SK-MEL-5 (cell line): ENCODE data around the gene CLIC6. TPM values are rescaled to one million over a fixed set of nuclear protein-coding genes. Genes with fewer than 3 reads are reported as not detected.
"Not testable (repeated sequence)": the region's sequence is repeated elsewhere in the genome, so short reads cannot be mapped to it uniquely, and the experiment has no call there.

Experiments used
- DNase-seq: peaks from one replicate; pipeline ENCODE4 v3.0.0-alpha.2; 2016; ENCODE audit warnings: low read depth, low spot score
- in situ Hi-C: cut with HindIII; loops from 2 replicates; pipeline ENCODE4 v1.10.0; 2016; ENCODE audit warnings: low sequenced_read_pairs, high pct_unique_total_duplicates, low pct_unique_long_range_greater_than_20kb
- total RNA-seq: library from RNA; depleted of rRNA; stranded (reverse); fragments of >200 nt; shearing (Covaris generic); gene quantifications from 2 replicates; pipeline ENCODE4 v1.2.3, GENCODE V29; 2014

The CLIC6 gene
- total RNA-seq, 1 experiment from 2014 or later: not detected

DNA sequence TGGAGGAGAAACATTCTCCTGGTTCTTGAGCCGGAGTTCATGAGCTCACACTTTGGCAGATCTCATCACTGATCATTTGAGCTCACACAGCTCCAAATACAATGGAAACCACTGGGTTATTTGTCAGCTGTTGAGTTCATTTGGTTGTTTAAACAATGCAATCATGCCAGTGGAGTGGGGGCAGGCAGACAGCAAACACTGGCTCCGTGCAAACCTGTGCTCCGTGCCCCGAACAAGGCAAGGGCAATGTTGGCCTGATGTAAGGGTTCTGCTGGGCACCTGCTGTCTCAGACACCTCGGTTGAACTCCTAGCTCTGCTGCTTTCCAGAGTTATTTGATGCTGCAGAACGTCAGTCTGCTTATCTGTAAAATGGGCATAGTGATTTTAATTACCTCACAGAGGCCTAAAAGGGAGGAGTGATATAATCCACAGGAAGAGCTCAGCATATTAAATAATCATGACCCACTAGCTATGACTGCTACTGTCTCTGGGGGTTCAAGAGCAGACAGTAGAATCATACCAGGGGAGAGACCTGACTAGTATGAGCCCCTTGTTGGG lies 20.0 kb upstream of the CLIC6 start:
- DNase-seq: no peak
- in situ Hi-C loops: no loop called here

DNA sequence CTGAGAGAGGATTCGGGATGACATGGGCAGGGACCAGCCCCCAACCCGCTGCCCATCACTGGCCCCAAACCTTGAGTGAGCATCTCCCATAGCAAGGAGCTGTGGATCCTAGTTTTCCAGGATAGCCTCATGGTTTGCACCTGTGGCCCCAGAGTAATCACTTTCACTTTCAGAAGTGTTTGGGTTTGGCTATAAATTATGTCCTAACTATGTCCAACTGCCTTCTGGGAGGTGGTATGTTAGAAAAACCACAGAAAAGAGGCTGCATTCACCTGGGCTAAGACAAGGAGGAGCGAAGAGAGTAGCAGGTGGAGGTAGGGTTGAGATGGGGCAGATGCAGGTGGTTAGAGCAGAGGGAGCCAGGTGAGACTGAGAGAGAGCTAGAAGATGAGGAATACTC lies 19.4 kb upstream of the CLIC6 start:
- DNase-seq: no peak
- in situ Hi-C loops: no loop called here

DNA sequence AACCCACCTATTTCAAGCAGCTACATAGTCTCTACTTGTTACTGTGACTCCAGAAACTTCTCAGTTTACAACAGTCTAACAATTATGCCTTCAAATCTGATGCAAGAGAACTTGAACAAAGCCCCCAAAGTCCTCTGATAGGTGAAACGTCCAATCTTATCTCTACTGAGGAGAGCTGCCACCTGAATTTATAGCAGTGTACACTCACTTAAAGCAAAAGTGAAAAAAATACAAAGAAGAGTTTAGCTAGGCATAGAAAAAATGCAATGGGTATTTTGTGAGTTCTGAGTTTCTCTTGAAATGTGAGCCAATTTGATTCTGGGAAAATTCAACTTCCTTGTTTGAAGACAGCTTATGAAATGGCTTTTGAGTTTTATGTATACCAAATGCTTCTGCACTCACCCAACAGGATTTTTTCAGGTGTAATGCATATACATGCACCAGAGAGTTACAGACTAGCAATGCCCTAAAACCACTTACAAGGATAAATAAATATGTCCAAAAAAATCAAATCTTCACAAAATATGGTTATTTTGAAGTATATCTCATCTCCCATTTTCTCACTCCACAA lies 17.8 kb upstream of the CLIC6 start:
- no peak for DNase-seq
- in situ Hi-C loops: no loop called here

DNA sequence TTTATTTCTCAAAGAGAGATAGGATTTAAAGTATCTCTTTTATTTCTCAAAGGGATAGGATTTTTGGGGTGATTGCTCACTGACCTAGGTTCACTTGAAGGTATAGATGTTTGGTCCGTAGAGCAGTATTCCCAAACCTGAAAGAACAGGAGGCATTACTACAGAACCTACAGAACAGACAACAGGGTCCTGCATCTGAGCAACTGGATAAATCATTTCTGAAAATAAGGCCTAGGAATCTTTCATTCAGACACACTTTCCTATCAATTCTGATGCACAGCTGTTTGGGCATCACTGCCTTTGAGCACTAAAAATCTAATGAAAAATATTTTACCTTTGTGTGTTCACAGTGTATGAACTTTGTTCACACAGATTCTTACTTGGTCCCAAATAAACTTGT lies 17.2 kb upstream of the CLIC6 start:
- no peak for DNase-seq
- in situ Hi-C loops: no loop called here

DNA sequence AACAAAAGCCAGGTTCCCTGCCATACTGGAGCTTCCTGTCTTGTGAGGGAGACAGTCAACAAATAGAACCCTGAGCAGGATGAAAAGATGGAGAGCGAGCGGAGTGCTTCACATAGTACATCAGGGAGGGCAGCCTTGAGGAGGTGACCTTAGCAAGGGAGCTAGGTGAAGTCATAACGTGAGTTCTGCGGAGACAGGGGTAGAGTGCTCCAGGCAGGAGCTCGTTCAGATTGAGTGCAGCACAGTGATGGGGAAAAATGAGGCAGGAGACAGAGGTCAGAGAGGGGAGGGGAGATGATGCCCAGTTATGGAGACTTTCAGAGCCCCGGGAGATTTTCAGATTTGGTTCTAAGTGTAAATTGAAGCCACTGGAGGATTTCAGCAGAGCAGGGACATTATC lies 15.3 kb upstream of the CLIC6 start:
- in situ Hi-C loops: no loop called here
- DNase-seq: no peak

DNA sequence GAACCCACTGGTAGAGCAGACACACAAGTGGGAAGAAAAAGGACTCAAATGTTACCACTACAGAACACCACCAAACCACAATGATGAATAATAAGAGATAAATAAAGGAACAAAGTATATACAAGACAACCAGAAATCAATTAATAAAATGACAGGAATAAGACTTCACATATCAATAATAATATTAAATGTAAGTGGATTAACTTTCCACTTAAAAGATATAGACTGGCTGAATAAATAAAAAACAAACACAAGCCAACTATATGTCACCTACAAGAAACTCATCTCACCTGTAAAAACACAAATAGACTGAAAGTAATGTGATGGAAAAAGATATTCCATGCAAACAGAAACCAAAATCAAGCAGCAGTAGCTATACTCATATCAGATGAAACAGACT lies 6.9 kb upstream of the CLIC6 start:
- in situ Hi-C loops: no loop called here
- DNase-seq: no peak

DNA sequence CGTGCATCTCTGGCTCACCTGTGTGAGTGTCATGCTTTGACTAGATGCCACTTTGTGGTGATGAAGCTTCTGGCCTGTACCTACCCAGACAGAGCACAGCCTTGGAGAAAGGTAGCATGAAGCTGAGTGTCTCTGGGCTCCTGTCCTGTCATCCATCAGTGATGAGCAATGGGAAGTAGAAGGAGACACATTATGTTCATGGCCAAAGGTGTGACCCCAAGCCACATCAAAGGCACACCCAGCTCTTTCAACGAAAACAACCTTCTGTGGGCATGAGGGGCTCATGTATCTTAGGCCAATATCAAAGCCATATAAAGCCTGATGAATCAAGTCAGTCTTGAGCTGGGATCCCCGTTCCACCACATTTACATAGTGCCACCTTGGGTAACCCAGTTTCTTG lies 1.0 kb upstream of the CLIC6 start:
- no peak for DNase-seq
- in situ Hi-C loops: no loop called here

DNA sequence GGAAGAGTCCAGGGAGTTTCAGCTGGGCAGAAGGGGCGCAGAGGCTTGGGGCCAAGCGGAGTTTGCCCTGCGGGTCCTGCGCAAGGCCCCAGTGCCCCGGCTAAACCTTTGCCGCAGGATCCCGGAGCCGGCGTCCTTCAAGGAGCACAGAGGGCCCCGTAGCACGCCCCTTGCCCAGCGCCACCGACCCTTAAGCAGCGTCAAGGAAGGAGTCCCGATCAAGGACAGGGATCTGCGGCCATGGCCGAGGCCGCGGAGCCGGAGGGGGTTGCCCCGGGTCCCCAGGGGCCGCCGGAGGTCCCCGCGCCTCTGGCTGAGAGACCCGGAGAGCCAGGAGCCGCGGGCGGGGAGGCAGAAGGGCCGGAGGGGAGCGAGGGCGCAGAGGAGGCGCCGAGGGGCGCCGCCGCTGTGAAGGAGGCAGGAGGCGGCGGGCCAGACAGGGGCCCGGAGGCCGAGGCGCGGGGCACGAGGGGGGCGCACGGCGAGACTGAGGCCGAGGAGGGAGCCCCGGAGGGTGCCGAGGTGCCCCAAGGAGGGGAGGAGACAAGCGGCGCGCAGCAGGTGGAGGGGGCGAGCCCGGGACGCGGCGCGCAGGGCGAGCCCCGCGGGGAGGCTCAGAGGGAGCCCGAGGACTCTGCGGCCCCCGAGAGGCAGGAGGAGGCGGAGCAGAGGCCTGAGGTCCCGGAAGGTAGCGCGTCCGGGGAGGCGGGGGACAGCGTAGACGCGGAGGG lies 520 bp downstream of the CLIC6 start:
- DNase-seq: no peak
- in situ Hi-C loops: no loop called here

DNA sequence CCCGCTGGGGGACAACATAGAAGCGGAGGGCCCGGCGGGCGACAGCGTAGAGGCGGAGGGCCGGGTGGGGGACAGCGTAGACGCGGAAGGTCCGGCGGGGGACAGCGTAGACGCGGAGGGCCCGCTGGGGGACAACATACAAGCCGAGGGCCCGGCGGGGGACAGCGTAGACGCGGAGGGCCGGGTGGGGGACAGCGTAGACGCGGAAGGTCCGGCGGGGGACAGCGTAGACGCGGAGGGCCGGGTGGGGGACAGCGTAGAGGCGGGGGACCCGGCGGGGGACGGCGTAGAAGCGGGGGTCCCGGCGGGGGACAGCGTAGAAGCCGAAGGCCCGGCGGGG lies 1.1 kb downstream of the CLIC6 start:
- in situ Hi-C loops, DNase-seq: not testable (repeated sequence)

DNA sequence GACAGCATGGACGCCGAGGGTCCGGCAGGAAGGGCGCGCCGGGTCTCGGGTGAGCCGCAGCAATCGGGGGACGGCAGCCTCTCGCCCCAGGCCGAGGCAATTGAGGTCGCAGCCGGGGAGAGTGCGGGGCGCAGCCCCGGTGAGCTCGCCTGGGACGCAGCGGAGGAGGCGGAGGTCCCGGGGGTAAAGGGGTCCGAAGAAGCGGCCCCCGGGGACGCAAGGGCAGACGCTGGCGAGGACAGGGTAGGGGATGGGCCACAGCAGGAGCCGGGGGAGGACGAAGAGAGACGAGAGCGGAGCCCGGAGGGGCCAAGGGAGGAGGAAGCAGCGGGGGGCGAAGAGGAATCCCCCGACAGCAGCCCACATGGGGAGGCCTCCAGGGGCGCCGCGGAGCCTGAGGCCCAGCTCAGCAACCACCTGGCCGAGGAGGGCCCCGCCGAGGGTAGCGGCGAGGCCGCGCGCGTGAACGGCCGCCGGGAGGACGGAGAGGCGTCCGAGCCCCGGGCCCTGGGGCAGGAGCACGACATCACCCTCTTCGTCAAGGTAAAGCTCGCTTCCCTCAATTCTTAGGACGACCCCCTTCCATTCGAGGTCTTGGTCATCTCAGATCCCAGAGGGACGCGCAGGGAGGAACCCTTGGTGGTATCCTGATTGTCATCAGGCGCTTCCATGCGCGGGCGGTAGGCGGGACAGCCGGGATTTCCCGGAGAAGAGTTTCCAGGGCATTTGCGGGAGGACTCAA lies 1.6 kb downstream of the CLIC6 start:
- no peak for DNase-seq
- in situ Hi-C loops: no loop called here

DNA sequence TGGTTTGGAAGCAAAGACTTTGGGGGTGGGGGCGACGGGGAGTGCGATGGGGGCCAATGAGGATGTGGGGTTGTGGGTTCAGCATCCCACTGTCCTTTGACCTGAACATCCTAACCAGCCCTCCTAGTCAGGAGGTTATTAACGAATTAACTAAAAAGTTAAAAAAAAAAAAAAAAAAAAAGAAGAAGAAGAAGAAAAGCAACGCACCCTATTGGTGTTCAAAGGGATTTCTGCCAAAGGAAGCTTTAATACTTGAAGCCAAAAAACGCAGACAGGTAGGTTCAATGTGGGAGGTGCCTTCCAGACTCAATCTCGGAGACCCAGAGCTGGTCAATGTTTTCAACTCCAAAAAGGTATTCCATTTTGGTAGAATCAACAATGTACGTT lies 2.2 kb downstream of the CLIC6 start:
- DNase-seq: no peak
- in situ Hi-C loops: no loop called here

DNA sequence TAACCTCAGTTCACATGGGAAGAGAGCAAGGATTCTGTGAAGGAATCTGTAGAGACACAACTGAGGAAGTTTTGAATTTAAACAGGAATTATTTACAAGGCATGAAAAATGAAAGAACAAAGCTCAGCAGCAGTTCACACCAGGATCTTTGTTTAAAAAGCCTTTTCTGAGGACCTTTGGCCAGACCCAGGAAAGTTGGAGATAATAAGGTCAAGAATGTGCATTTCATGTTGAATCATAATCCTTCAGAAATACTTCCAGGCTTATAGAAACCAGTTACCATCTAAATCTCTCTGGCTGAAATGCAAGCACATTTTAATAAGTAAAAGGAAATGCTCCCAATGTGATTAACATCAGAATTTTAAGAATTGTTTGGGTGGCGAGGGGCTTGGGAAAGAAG lies 2.7 kb downstream of the CLIC6 start:
- DNase-seq: no peak
- in situ Hi-C loops: no loop called here

DNA sequence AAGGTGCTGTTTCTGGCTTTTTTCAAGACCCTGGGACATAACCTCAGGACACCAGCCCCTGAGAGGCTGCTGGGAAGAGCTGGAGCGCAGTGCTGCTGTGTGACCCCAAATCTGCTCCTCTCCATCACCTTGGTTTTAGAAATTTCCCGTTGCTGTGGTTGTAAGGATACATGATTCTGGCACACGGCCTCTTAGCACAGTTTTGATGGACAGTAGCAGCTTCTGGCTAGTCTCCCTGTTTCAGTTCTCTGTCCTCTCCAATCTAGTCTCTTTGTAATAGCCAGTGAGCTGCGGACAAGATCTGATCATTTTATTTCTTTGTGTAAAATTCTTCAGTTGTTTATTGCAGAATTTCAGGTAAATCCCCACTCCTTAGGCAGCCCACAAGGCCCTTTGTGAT lies 3.1 kb downstream of the CLIC6 start:
- no peak for DNase-seq
- in situ Hi-C loops: no loop called here

DNA sequence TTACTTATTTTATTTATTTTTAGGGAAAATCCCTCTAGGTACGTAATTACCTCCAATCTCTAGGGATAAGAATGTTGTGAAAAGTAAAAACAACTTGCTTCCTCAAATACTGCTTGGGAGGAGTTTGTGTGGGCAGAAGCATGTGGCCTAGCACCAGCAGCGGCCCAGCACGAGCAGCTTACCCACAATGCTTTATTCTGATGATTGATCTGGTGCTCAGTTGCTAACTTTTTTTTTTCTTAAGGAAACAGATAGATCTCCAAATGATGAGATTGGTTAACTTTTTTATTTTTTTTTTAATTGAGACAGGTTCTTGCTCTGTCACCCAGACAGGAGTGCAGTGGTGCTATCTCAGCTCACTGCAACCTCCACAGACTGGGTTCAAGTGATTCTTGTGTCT lies 4.2 kb downstream of the CLIC6 start:
- DNase-seq: no peak
- in situ Hi-C loops: no loop called here

DNA sequence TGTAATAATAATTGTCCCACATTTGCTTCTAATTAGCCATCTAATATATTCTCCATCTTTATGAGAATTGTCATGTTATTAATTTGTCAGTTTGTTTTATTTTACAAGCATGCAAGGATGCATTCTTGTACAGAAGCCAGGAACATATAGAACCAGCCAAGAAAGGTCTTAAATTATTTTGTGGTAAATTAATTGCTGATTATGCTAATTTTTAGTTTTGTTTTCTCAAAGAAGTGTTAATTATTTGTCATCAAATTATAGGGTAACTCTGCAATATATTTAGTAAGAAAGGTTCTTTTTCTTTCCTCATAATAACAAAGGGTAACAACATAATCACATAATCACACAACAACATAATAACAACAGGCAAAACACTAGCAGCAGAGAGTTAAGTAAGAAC lies 5.7 kb downstream of the CLIC6 start:
- in situ Hi-C loops: no loop called here
- no peak for DNase-seq

DNA sequence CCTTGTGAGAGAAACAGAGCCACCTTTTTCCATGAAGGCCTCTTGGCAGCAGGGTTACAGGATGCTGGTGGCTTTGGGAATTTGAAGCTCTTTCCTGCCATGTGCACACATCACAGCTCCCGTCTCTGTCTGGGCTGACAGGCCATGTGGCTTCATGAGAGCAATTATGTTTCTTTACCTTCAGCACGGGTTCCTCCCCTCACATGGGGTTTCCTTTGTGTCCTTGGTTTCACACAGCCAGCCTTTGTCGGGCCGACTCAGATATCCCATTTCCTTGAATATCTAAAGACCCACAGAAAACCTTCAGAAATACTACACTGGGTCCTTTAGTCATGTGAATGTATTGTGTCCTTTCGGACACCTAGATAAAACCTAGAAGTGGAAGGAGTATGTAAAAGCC lies 7.1 kb downstream of the CLIC6 start:
- in situ Hi-C loops: no loop called here
- DNase-seq: no peak

DNA sequence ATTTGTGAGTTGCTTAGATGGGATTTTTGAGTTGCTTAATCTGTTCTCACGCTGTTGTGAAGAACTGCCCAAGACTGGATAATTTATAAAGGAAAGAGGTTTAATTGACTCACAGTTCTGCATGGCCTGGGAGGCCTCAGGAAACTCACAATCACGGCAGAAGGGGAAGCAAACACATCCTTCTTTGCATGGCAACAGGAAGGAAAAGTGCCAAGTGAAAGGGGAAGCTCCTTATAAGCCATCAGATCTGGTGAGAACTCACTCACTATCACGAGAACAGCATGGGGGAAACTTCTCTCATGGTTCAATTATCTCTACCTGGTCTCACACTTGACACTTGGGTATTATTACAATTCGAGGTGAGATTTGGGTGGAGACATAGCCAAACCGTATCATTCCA lies 10.3 kb downstream of the CLIC6 start:
- DNase-seq: no peak

DNA sequence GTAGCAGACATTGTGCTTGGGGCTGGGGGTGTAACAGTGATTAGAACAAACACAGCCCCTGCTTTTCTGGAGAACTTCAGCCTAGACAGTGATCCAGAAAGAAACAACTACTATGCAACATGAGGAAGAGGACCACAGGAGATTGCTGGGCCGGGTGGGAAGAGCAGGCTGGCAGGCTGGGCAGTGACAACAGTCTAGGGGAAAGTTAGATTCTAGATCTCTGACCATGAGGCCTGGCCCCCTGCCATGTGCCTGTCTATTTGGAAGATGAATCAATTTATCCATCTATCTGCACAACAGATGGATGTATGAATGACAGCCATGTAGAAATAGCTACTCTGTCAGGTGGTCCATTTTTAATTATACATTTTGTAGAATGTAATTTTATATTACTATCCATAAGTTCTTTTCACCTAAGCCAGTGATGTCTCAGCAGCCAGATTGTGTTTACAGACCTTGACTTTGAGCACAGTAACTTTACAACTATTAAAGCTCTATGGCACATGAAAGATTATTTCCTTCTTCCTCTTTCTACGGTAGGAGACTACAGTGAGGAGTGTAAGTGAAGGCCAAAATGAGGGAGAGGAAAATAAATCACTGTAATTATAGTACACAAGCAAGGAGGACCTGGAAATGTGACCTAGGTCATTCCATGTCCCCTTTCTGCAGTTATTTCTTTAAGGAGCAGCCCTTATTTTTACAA lies 15.5 kb downstream of the CLIC6 start:
- in situ Hi-C loops: no loop called here
- DNase-seq: no peak

More for the DNA sequence above, 10.3 kb downstream of the CLIC6 start:
- in situ Hi-C loops: no loop called here
